ENCODE results near the gene KNCN. TPM values are rescaled to one million over a fixed set of nuclear protein-coding genes. Genes with fewer than 3 reads are reported as not detected.

KNCN gene
- total and polyA plus RNA-seq, 2 experiments from 2014 or later, result not detected

GRCh38 chr1:46552357-46553237 lies 1.1 kb upstream of the KNCN start:
- Histone ChIP-seq H3K36me3 (ENCODE audit: insufficient read depth) (no peaks in the 10 kb centered on the region), H3K4me3 (no peak overlapping the region), H3F3A (replicated peaks; ENCODE audit: low read depth) (no peaks in the 10 kb centered on the region), H2AFZ (no peak overlapping the region), H4K20me1 (replicated peaks; ENCODE audit: insufficient read depth) (no peaks in the 10 kb centered on the region), H3K27ac (ENCODE audit: low read depth) (no peak overlapping the region), H3K79me2 (replicated peaks; ENCODE audit: insufficient read depth) (no peaks in the 10 kb centered on the region), H3K9me2 (ENCODE audit: insufficient read depth) (no peaks in the 10 kb centered on the region), H3K4me1 (ENCODE audit: insufficient read depth) (peaks cover 15% of the 10 kb centered on the region; the same call in 1 of the 2 replicates), H3K4me2 (no peak overlapping the region), H3K27me3 (ENCODE audit: insufficient read depth) (0 out of 2 replicates have a peak, but pooled peaks cover 4% of the 10 kb centered on the region)
- H3K4me3 Mint-ChIP-seq, result no peak overlapping the region
- no peaks in the 10 kb centered on the region for H3K9me3 Mint-ChIP-seq
- H3K27me3 Mint-ChIP-seq (ENCODE audit: insufficient read depth, low read depth, poor library complexity), result peaks cover 9% of the 10 kb centered on the region
- peaks cover 24% of the 10 kb centered on the region for H3K4me1 Mint-ChIP-seq
- ATAC-seq (no peak), DNase-seq (ENCODE audit: low spot score) (no peak)
- H3K27ac Mint-ChIP-seq, result no peak overlapping the region
- TF ChIP-seq NANOG (IDR thresholded peaks at IDR 0.05; ENCODE audit: borderline replicate concordance) (no peak), CREB1 (CRISPR knock-in tag; IDR thresholded peaks at IDR 0.05; ENCODE audit: low read depth) (no peak), JUNB (IDR thresholded peaks at IDR 0.05; ENCODE audit: unreplicated experiment) (no peak), CTCF (conservative IDR thresholded peaks at IDR 0.05; ENCODE audit: low read depth in 2 of 2) (no peak)
- H3K36me3 Mint-ChIP-seq (ENCODE audit: low read depth), result no peaks in the 10 kb centered on the region

GRCh38 chr1:46550751-46551231 lies 656 bp downstream of the KNCN start:
- Mint-ChIP-seq H3K27me3 (ENCODE audit: insufficient read depth, low read depth, poor library complexity) (peaks cover 22% of the 10 kb centered on the region), H3K27ac (no peak overlapping the region), H3K4me1 (peaks cover 22% of the 10 kb centered on the region), H3K9me3 (no peaks in the 10 kb centered on the region), H3K36me3 (ENCODE audit: low read depth) (no peaks in the 10 kb centered on the region), H3K4me3 (no peak overlapping the region)
- no peaks in the 10 kb centered on the region for H3K36me3 ChIP-seq (ENCODE audit: insufficient read depth)
- peaks cover 15% of the 10 kb centered on the region; the same call in 1 of the 2 replicates for H3K4me1 ChIP-seq (ENCODE audit: insufficient read depth)
- ATAC-seq (peak; percentile 28), DNase-seq (ENCODE audit: low spot score) (peak; percentile 48)
- H4K20me1 ChIP-seq (replicated peaks; ENCODE audit: insufficient read depth), result no peaks in the 10 kb centered on the region
- H3K9me2 ChIP-seq (ENCODE audit: insufficient read depth), result no peaks in the 10 kb centered on the region
- H3K27me3 ChIP-seq (ENCODE audit: insufficient read depth), result peaks cover 20% of the 10 kb centered on the region
- no peaks in the 10 kb centered on the region for H3K79me2 ChIP-seq (replicated peaks; ENCODE audit: insufficient read depth)
- no peaks in the 10 kb centered on the region for H3F3A ChIP-seq (replicated peaks; ENCODE audit: low read depth)
- peak overlapping the region; percentile 94; the same call in 1 of the 2 replicates for H2AFZ ChIP-seq
- H3K4me2 ChIP-seq, result peak overlapping the region; percentile 67
- H3K27ac ChIP-seq (ENCODE audit: low read depth), result no peak overlapping the region
- no peak overlapping the region for H3K4me3 ChIP-seq
- TF ChIP-seq ZNF462 (CRISPR knock-in tag; IDR thresholded peaks at IDR 0.05) (no peak), CTCF (conservative IDR thresholded peaks at IDR 0.05; ENCODE audit: low read depth in 2 of 2) (no peak)
